Colonic mucosa (tissue), 4 donors: ENCODE results near the gene THRSP. TPM values are rescaled to one million over a fixed set of nuclear protein-coding genes. Genes with fewer than 3 reads are reported as not detected.

ENCODE experiments used
- DNase-seq: peaks from one replicate; pipeline ENCODE4 v3.0.0-alpha.2; 2020
- H3K27ac ChIP-seq: fragments of 200-600 bp; one replicate; pipeline ENCODE4 v1.8.0; 2021
- H3K27me3 ChIP-seq: fragments of 200-600 bp; one replicate; pipeline ENCODE4 v1.8.0; 2021
- H3K36me3 ChIP-seq: fragments of 200-600 bp; one replicate; pipeline ENCODE4 v1.8.0; 2021
- H3K4me1 ChIP-seq: fragments of 200-600 bp; one replicate; pipeline ENCODE4 v1.8.0; 2021; ENCODE audit warnings: mild to moderate bottlenecking
- H3K4me3 ChIP-seq: fragments of 200-600 bp; one replicate; pipeline ENCODE4 v1.8.0; 2021
- H3K9ac ChIP-seq, 2 donors: one replicate each; pipeline ENCODE4 v1.7.0; 2013; ENCODE audit warnings: control low read depth in 2 of 2, low read depth in 2 of 2, low read length in 2 of 2
- H3K9me3 ChIP-seq: fragments of 200-600 bp; one replicate; pipeline ENCODE4 v1.8.0; 2021
- CTCF ChIP-seq: fragments of 200-600 bp; IDR thresholded peaks from one replicate; pipeline ENCODE4 v1.8.0; 2022; ENCODE audit warnings: antibody characterized with exemption, mild to moderate bottlenecking
- intact Hi-C: fragments of 100-400 bp; cut with DNase I; formaldehyde crosslinking; loops from one replicate; pipeline ENCODE4 v1.14.1; 2022
- total RNA-seq, 2 donors: library from RNA; stranded (reverse); fragmentation: NEBNext Ultra II Directional in 1 of 2; extraction: Animal tissue kit (Norgen Biotek cat#: 25700) in 1 of 2; gene quantifications; one replicate each; pipeline ENCODE4 v1.2.1, GENCODE V29; 2021
- donor health status: healthy.
- donor health status: DM: no; HTN: no; CAD: no.
- donor health status: DM: no; HTN: no; CAD: no.

THRSP gene
- total RNA-seq, 2 donors from 2014 or later = 0.61 TPM; not detected in 1

GRCh38 chr11:78045851-78046485 lies 17.7 kb upstream of the THRSP start:
- intact Hi-C loops = loop anchor here (5.0 kb wide), 2 partner anchors 34 to 49 kb away; no protein-coding TSS in a partner anchor
- peak; percentile 99 for TF ChIP-seq CTCF
- H3K4me1 ChIP-seq = no peaks in the 10 kb centered on the region
- H3K27ac ChIP-seq = no peak overlapping the region
- no peaks in the 10 kb centered on the region for H3K9me3 ChIP-seq
- H3K4me3 ChIP-seq = peak overlapping the region; percentile 34
- no peaks in the 10 kb centered on the region for H3K27me3 ChIP-seq
- H3K9ac ChIP-seq = peak overlapping the region; percentile 44 to 85
- peak; percentile 84 for DNase-seq
- no peaks in the 10 kb centered on the region for H3K36me3 ChIP-seq

- intact Hi-C loops = loop anchor here (5.0 kb wide), 2 partner anchors 34 to 49 kb away; no protein-coding TSS in a partner anchor
- H3K27ac ChIP-seq = no peak overlapping the region
- TF ChIP-seq CTCF = no peak
These were observed 17.2 kb upstream of the THRSP start for GRCh38 chr11:78046486-78046854.

GRCh38 chr11:78048561-78048960 lies 15.1 kb upstream of the THRSP start:
- no peak for DNase-seq
- Histone ChIP-seq H3K9me3 (no peaks in the 10 kb centered on the region), H3K4me3 (no peak overlapping the region), H3K27me3 (no peaks in the 10 kb centered on the region), H3K9ac (no peak overlapping the region), H3K4me1 (no peaks in the 10 kb centered on the region), H3K36me3 (no peaks in the 10 kb centered on the region), H3K27ac (no peak overlapping the region)
- intact Hi-C loops = loop anchor here (5.0 kb wide), 2 partner anchors 36 to 51 kb away; no protein-coding TSS in a partner anchor
- no peak for TF ChIP-seq CTCF

More at GRCh38 chr11:78046486-78046854, 17.2 kb upstream of the THRSP start:
- no peak overlapping the region for H3K4me3 ChIP-seq
- no peak for DNase-seq
- no peak overlapping the region for H3K9ac ChIP-seq
- no peaks in the 10 kb centered on the region for H3K27me3 ChIP-seq
- H3K36me3 ChIP-seq = no peaks in the 10 kb centered on the region
- no peaks in the 10 kb centered on the region for H3K9me3 ChIP-seq
- no peaks in the 10 kb centered on the region for H3K4me1 ChIP-seq

- no peak for TF ChIP-seq CTCF
- no peaks in the 10 kb centered on the region for H3K36me3 ChIP-seq
- H3K9me3 ChIP-seq = no peaks in the 10 kb centered on the region
- no peak overlapping the region for H3K9ac ChIP-seq
- no peak overlapping the region for H3K4me3 ChIP-seq
- no peaks in the 10 kb centered on the region for H3K4me1 ChIP-seq
- DNase-seq = no peak
- intact Hi-C loops = loop anchor here (5.0 kb wide), 2 partner anchors 37 to 52 kb away; no protein-coding TSS in a partner anchor
- no peak overlapping the region for H3K27ac ChIP-seq
- no peaks in the 10 kb centered on the region for H3K27me3 ChIP-seq
These were observed 14.3 kb upstream of the THRSP start for GRCh38 chr11:78049348-78049747.

GRCh38 chr11:78050964-78051831 lies 12.5 kb upstream of the THRSP start:
- Histone ChIP-seq H3K9ac (no peak overlapping the region), H3K9me3 (no peaks in the 10 kb centered on the region), H3K4me1 (no peaks in the 10 kb centered on the region), H3K27ac (no peak overlapping the region), H3K27me3 (no peaks in the 10 kb centered on the region), H3K36me3 (no peaks in the 10 kb centered on the region), H3K4me3 (no peak overlapping the region)
- intact Hi-C loops = no loop called here
- no peak for TF ChIP-seq CTCF
- no peak for DNase-seq
